T follicular helper cell (primary cell): ENCODE measurements around the gene FZD1.

Source experiments
- DNase-seq: peaks from one replicate; pipeline ENCODE4 v3.0.0-alpha.2; 2020; ENCODE audit warnings: low read depth
- total RNA-seq, 2 experiments: gene quantifications; one replicate each; lab custom pipeline; 2026; lab: John Stamatoyannopoulos, UW

FZD1 gene
- 0.24 to 0.30 reads per million in 2 experiments for total RNA-seq

- no peak for DNase-seq
Measured at GRCh38 chr7:91264046-91264923, at the start of gene FZD1. TSS of gene FZD1 (plus strand) at chr7:91264433. CDS start at chr7:91264881, 448 bp downstream.

GRCh38 chr7:91226411-91226810, 37.8 kb upstream of the FZD1 start:
- DNase-seq = no peak

- no peak for DNase-seq
Measured at GRCh38 chr7:91228327-91228726, 35.9 kb upstream of the FZD1 start.

- no peak for DNase-seq
Measured at GRCh38 chr7:91228927-91229558, 35.2 kb upstream of the FZD1 start.

GRCh38 chr7:91230100-91230499, 34.1 kb upstream of the FZD1 start:
- DNase-seq = no peak

GRCh38 chr7:91230503-91230902, 33.7 kb upstream of the FZD1 start:
- DNase-seq = no peak

- DNase-seq = no peak
Measured at GRCh38 chr7:91233212-91233611, 31.0 kb upstream of the FZD1 start.

GRCh38 chr7:91235211-91235832, 28.9 kb upstream of the FZD1 start:
- no peak for DNase-seq

GRCh38 chr7:91239171-91239604, 25.0 kb upstream of the FZD1 start:
- DNase-seq = no peak

GRCh38 chr7:91239772-91240171, 24.5 kb upstream of the FZD1 start:
- no peak for DNase-seq

- no peak for DNase-seq
Measured at GRCh38 chr7:91240376-91240941, 23.8 kb upstream of the FZD1 start.

- no peak for DNase-seq
Measured at GRCh38 chr7:91242097-91242844, 22.0 kb upstream of the FZD1 start.

GRCh38 chr7:91243591-91244301, 20.5 kb upstream of the FZD1 start:
- DNase-seq = no peak

- no peak for DNase-seq
Measured at GRCh38 chr7:91247500-91247899, 16.7 kb upstream of the FZD1 start.

GRCh38 chr7:91248996-91249395, 15.2 kb upstream of the FZD1 start:
- DNase-seq = no peak

GRCh38 chr7:91249506-91250233, 14.6 kb upstream of the FZD1 start:
- DNase-seq = no peak

GRCh38 chr7:91250706-91251105, 13.5 kb upstream of the FZD1 start:
- no peak for DNase-seq

GRCh38 chr7:91251877-91252276, 12.4 kb upstream of the FZD1 start:
- no peak for DNase-seq

- DNase-seq = no peak
Measured at GRCh38 chr7:91263384-91264045, 718 bp upstream of the FZD1 start.
